NCI-H2227 treated with DMSO at 0.1 percent for 48 hours (cell line): Measurements from ENCODE around the gene ADRA2C.

Source experiments
- DNase-seq: peaks from one replicate; lab custom pipeline; 2025; lab: John Stamatoyannopoulos, UW

The ADRA2C gene

GRCh38 chr4:3777669-3778068, 11.5 kb downstream of the ADRA2C start:
- DNase-seq = no peak

- DNase-seq = no peak
Observed at GRCh38 chr4:3779509-3779908, 13.3 kb downstream of the ADRA2C start.

- no peak for DNase-seq
Observed at GRCh38 chr4:3780347-3781171, 14.4 kb downstream of the ADRA2C start.

GRCh38 chr4:3781193-3781886, 15.2 kb downstream of the ADRA2C start:
- no peak for DNase-seq

- DNase-seq = no peak
Observed at GRCh38 chr4:3781997-3782930, 16.1 kb downstream of the ADRA2C start.

GRCh38 chr4:3783693-3784306, 17.6 kb downstream of the ADRA2C start:
- DNase-seq = no peak

GRCh38 chr4:3784454-3785291, 18.5 kb downstream of the ADRA2C start:
- DNase-seq = no peak

- DNase-seq = no peak
Observed at GRCh38 chr4:3785292-3785565, 19.0 kb downstream of the ADRA2C start.

GRCh38 chr4:3786196-3786869, 20.1 kb downstream of the ADRA2C start:
- DNase-seq = no peak

GRCh38 chr4:3787489-3788365, 21.5 kb downstream of the ADRA2C start:
- no peak for DNase-seq

GRCh38 chr4:3788366-3788660, 22.1 kb downstream of the ADRA2C start:
- no peak for DNase-seq

GRCh38 chr4:3789587-3789986, 23.4 kb downstream of the ADRA2C start:
- no peak for DNase-seq

- no peak for DNase-seq
Observed at GRCh38 chr4:3790006-3790561, 23.9 kb downstream of the ADRA2C start.

GRCh38 chr4:3791256-3791655, 25.1 kb downstream of the ADRA2C start:
- no peak for DNase-seq

GRCh38 chr4:3791910-3792542, 25.8 kb downstream of the ADRA2C start:
- DNase-seq = no peak

GRCh38 chr4:3792813-3793212, 26.6 kb downstream of the ADRA2C start:
- DNase-seq = no peak

- no peak for DNase-seq
Observed at GRCh38 chr4:3793545-3793944, 27.4 kb downstream of the ADRA2C start.

- no peak for DNase-seq
Observed at GRCh38 chr4:3796960-3797359, 30.8 kb downstream of the ADRA2C start.
